Mammary epithelial cell (primary cell): ENCODE data around the gene PRR5.

Experiments used
- CTCF ChIP-seq, 2 donors: IDR thresholded peaks in 1 of 2; conservative IDR thresholded peaks in 1 of 2; 2 replicates each; pipeline ENCODE4 v1.5.1; 2011 to 2012; ENCODE audit warnings: inconsistent platforms in 2 of 2, low read length in 2 of 2, mild to moderate bottlenecking in 2 of 2, control low read depth in 1 of 2, low read depth in 1 of 2; ENCODE audit not compliant: insufficient read depth in 1 of 2; ENCODE audit errors: extremely low read depth in 1 of 2
- EZH2 ChIP-seq: IDR thresholded peaks from 2 replicates; pipeline ENCODE4 v1.6.1; 2012; ENCODE audit warnings: low read length, inconsistent platforms, borderline replicate concordance

DNA sequence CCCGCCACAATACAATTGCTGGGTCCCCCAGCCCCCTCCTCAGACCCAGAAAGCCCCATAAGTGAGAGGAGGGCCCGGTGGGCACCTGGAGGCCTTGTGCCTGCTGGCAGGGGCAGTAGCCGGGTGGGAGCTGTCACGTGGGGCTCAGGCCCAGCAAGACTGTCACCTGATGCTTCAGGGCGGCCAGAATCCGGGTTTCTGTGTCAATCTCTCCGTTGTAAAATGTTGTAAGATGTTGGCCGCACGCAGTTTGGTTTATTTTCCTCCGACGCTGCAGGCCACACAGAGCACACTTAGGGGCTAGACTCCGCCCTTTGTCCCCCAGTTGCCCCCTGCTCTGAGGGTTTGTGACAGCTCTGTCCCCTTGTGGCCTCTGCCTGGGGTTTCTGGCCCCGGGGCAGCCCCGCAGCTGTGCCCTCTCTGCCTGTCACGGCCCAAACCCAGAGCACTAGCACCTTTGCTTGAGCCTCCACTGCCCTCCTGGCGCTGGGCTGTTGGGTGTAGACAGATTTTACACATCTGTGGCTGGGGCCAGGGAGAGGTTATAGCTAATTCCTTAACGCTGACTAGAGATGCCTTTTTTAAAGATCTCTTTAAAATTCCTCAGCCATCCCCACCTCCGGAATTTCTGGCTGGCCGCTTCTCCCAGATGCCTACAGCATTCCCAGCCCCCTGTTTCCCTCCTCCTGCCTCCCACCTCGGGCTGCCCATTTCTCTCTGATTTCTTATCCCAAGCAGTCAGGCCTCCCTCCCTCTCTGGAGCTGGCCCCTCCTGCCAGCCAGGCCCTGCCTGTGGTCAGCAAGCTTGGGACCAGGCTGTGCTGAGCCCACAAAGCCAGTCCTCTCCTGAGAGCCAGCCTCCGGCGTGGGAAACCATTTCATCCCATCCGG, 3.2 kb upstream of the PRR5 start:
- TF ChIP-seq CTCF (conservative IDR thresholded peaks at IDR 0.05 in 1 of 2, IDR thresholded peaks at IDR 0.05 in 1 of 2; ENCODE audit: extremely low read depth in 1 of 2, insufficient read depth in 1 of 2, low read depth in 1 of 2, low read length in 2 of 2): no peak
- no peak for TF ChIP-seq EZH2
